Right lung (tissue), 10 donors: Measurements from ENCODE around the gene ARID1A. TPM values are rescaled to one million over a fixed set of nuclear protein-coding genes. Genes with fewer than 3 reads are reported as not detected.
"Not testable (repeated sequence)": the region's sequence is repeated elsewhere in the genome, so short reads cannot be mapped to it uniquely, and the experiment has no call there.

Source experiments
- DNase-seq, 2 donors: peaks; one replicate each; pipeline ENCODE4 v3.0.0-alpha.2; 2013
- long read RNA-seq, 8 donors: transcript quantifications; one replicate each; lab custom pipeline, GENCODE V29; 2026
- polyA plus RNA-seq, 5 donors: library from polyadenylated mRNA; unstranded; fragments of 120-200 nt; gene quantifications; one replicate each; pipeline versions ENCODE4 v1.2.1 to v1.2.3, GENCODE V29; 2013; ENCODE audit warnings: inconsistent platforms in 1 of 5, low replicate concordance in 1 of 5; ENCODE audit not compliant: insufficient read length in 5 of 5, insufficient read depth in 1 of 5

ARID1A gene
- 100 to 1,000 TPM in 1 of 5 donors, 10 to 100 TPM in 4; 78.6 to 106 (median 82.4) TPM for polyA plus RNA-seq
- long read RNA-seq, donor 1, transcript ARID1A-217 (1 exons, 3,046 nt) = major isoform, 71 of 138 reads
- long read RNA-seq, donor 1, partial matches to known transcripts = 66 of 138 reads
- long read RNA-seq, donor 1, other reads (novel, unspliced or antisense) = 0 of 138 reads
- long read RNA-seq, donor 2, transcript ARID1A-217 (1 exons, 3,046 nt) = major isoform, 26 of 49 reads
- long read RNA-seq, donor 2, partial matches to known transcripts = 23 of 49 reads
- long read RNA-seq, donor 2, other reads (novel, unspliced or antisense) = 0 of 49 reads
- long read RNA-seq, donor 3, transcript ARID1A-217 (1 exons, 3,046 nt) = major isoform, 56 of 95 reads
- long read RNA-seq, donor 3, partial matches to known transcripts = 37 of 95 reads
- long read RNA-seq, donor 3, other reads (novel, unspliced or antisense) = 0 of 95 reads
- long read RNA-seq, donor 4, full-length matches to known transcripts = 45 of 101 reads
- long read RNA-seq, donor 4, partial matches to known transcripts = 56 of 101 reads
- long read RNA-seq, donor 4, other reads (novel, unspliced or antisense) = 0 of 101 reads
- long read RNA-seq, donor 5, transcript ARID1A-217 (1 exons, 3,046 nt) = major isoform, 51 of 91 reads
- long read RNA-seq, donor 5, partial matches to known transcripts = 36 of 91 reads
- long read RNA-seq, donor 5, other reads (novel, unspliced or antisense) = 0 of 91 reads
- long read RNA-seq, donor 6, transcript ARID1A-217 (1 exons, 3,046 nt) = major isoform, 52 of 91 reads
- long read RNA-seq, donor 6, partial matches to known transcripts = 38 of 91 reads
- long read RNA-seq, donor 6, other reads (novel, unspliced or antisense) = 0 of 91 reads
- long read RNA-seq, donor 7, transcript ARID1A-217 (1 exons, 3,046 nt) = major isoform, 33 of 121 reads
- long read RNA-seq, donor 7, partial matches to known transcripts = 88 of 121 reads
- long read RNA-seq, donor 7, other reads (novel, unspliced or antisense) = 0 of 121 reads
- long read RNA-seq, donor 8, transcript ARID1A-217 (1 exons, 3,046 nt) = major isoform, 31 of 33 reads
- long read RNA-seq, donor 8, partial matches to known transcripts = 0 of 33 reads
- long read RNA-seq, donor 8, other reads (novel, unspliced or antisense) = 0 of 33 reads

DNA sequence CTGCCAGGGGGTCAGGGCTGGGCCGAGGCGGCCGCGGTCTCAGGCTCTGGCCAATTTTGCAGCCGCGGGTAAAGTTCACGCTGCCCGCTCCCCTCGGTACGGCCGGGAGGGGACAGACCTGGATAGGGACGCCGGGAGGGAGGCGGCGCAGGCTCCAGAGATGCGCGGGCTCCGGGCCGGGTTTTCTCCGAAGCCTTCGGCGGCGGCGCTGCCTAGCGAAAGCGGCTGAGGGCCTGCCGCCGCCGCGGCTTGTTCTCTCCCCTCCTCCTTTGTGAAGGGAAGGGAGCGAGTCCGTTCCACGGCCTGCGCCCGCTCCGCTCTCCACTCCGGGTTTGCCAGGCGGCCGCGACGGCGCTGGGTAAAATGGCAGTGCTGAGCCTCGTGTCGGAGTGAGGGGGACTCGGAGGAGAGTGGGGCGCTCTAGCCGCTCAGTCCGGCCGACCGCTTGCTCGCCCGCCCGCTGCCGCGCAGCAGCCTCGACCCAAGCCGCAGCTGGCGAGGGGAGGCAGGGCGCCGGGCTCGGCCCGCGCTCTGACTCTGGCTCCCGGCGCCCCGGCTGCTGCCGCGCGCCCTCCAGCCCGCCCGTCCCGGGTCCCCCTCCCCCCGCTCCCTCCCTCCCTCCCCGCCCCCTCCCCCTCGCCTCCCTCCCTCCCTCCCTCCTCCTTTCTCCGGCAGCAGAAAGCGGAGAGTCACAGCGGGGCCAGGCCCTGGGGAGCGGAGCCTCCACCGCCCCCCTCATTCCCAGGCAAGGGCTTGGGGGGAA, at the start of gene ARID1A:
Gene ARID1A (plus strand): TSS at position 660 of the 763 bp plus-strand sequence. CDS start 389 bp downstream, outside the sequence.
- peak; percentile 97 to 98 for DNase-seq

GRCh38 chr1:26664802-26665201, 31.0 kb upstream of the ARID1A start:
- DNase-seq = no peak

DNA sequence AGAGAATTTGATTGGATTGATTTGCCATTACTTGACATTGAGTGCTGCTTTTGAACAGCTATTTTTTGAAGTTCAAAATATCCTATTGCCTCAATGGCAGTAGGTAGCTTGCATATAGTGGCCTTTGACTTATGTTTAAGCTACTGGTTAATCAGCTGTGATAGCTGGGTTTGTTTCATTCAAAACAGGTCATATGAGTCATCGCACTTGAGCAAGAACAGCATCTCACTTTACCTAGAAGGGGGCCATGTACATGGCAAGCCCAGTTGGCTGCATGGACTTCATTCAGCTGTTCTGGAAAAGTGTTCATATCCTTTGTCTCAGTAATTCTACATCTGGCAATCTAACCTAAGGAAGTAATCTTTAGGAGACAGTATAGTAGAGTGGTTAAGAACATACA, 29.0 kb upstream of the ARID1A start:
- DNase-seq = no peak

DNA sequence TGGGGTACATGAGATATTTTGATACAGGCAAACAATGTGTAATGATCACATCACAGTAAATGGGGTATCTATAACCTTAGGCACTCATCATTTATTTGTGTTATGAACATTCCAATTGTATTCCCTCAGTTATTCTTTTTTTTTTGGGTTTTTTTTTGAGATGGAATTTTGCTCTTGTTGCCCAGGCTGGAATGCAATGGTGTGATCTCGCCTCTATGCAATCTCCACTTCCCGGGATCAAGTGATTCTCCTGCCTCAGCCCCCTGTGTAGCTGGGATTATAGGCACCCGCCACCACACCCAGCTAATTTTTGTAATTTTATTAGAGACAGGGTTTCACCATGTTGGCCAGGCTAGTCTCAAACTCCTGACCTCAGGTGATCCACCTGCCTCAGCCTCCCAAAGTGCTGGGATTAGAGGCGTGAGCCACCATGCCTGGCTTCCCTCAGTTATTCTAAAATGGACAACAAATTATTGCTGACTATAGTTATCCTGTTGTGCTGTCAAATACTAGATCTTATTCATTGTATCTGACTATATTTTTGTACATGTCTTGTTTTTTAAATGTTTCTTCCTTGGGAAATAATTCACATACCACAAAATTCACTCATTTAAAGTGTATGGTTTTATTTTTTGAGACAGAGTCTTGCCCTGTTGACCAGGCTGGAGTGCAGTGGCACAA, 27.6 kb upstream of the ARID1A start:
- not testable (repeated sequence) for DNase-seq

- DNase-seq = peak; percentile 77
Measured at GRCh38 chr1:26677306-26678115, 18.3 kb upstream of the ARID1A start.

- no peak for DNase-seq
Measured at GRCh38 chr1:26684763-26685508, 10.9 kb upstream of the ARID1A start.

- no peak for DNase-seq
Measured at GRCh38 chr1:26686795-26687194, 9.0 kb upstream of the ARID1A start.

DNA sequence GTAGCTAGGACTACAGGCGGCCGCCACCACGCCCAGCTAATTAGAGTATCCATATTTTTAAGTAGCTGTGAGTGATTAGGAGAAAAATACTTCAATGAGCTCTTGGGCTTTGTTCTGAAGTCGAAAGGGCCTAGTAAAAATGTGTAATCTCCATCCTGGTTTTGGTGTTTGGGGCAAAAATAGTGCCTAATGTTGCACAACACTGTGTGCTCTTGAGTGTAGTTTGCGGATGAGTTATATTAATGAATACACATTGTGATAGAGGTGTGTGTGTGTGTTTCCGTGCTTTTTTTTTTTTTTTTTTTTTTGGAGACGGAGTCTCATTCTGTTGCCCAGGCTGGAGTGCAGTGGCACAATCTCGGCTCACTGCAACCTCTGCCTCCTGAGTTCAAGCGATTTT, 6.3 kb upstream of the ARID1A start:
- no peak for DNase-seq

DNA sequence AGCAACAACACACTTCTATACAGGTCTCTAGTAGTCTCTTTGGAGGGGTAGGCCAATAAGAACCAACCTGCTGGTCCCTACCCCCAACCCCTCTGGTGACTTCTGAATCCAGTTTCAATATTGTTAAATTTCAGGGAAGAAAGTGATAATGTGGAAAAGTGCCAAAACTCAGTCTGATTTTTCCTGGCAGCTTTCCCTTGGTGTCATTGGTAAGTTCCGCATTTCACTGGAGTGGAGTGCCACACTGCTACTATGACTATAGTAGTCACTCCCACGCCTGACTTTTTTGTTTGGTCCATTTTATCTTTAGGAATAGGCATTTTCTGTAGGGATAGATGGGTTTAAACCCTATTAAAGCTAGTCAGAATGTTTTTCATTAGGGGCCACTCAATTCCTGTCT, 5.7 kb upstream of the ARID1A start:
- no peak for DNase-seq

- DNase-seq = no peak
Measured at GRCh38 chr1:26690576-26691031, 5.2 kb upstream of the ARID1A start.

- DNase-seq = peak; percentile 87 to 88
Measured at GRCh38 chr1:26692211-26692792, 3.5 kb upstream of the ARID1A start.

DNA sequence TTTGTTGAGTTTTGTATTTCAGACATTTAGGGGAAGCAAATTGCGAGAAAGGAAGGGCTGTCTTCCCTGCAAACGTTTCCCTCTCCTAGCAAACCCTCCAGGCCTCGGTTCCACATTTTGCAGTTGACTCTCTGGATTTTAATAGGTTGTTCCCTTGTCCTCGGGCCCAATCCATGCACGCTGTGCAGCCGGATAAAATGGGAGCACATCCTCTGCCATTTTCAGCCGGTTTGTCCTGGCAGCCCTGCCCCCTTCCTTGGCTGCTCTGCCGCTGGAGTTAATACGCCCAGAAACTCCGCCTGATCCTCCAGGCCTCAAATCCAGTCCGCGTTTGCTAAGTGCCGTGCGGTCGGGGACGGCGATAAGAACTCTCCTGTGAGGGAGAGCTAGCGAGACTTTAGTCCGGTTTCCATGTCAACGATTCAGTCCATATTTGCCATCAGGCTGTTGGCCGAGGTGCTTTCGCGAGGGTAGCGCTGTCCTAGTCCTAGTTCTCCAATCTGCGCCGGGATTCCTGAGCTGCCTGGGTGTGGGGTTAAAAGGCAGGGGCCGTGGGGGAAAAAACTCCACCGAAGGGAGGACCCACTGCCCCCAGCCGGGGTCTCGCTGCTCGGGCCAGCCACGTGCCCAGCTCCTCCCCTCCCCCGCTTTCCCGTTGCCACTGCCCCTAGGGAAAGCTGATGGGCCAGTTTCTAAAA, 2.9 kb upstream of the ARID1A start:
- DNase-seq = peak; percentile 95

DNA sequence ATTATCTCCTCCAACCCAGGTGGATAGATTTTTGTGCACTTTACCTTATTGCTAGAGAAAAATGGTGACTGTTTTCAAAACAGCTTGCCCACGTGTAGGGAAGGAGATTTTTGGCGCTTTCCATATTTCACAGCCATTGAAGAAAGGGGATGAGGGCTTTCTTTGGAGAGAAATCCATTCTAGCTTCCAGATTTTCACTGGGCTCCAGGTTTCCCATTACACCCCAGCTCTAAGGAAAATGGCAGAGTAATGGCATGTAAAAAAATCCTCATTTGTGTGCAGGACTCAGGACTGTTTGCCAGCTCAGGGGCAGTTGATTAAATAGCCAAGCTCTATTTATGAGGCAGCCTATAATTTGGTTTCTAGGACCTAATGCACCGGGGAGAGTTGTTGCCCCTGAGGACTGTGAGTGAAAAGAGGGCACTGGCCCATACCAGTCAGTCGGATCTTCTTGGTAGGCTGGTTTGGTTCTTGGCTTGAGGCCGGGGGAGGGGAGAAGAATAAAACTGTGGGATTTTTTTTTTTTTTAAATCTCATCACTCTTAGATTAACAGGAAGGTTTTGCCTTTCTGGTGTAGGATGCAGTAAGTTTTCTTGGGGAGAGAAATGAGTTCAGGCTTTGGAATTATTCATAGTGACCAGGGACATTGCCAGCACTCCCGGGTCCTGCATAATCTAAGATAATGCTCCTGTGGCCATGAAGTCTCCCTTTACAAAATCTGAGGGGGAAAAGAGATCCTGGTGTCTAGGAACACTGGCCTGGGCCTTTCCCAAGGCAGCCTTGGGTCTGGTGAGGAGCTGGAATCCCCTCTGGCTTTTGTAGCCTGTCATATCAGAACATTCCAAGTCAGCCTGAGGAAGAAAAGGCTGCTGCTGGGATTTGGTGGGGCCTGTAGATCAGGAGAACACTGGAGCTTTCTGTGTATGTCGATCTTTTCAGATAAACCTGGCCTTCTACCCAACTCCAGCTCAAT, 1.9 kb upstream of the ARID1A start:
- no peak for DNase-seq

DNA sequence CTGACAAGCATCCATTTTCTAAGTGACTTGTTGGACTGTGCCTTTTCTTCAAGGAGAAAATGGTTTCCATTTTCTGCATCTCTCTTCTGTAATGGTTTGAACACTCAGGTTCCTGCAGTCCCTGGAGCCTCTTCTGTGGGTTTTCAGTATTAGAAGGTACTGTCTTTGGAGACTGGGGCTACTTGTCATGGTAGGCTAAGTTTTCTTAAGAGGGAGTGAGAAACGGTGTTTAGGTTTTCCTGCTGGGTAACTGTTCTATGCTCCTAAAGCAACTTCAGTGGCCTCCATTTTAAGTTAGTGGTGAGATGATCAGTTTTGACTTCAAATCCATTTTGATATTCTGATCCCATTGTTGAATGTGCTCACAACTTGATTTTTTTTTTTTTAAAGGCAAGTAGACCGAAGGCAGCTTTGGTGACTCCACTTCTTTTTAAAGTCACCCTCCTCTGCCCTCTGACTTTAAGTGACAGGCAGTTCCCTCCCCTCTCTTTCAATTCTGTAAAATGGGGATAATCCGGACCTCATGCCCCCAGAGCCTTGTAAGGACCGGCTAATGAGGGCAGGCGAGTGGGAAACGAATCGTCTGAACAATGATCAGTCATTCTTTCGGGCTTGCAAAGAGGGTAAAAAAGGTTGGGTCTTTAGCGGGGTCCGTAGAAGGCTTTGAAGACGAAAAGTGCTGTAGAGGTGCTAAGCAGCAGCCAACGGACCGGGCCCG, 1.0 kb upstream of the ARID1A start:
- DNase-seq = no peak

DNA sequence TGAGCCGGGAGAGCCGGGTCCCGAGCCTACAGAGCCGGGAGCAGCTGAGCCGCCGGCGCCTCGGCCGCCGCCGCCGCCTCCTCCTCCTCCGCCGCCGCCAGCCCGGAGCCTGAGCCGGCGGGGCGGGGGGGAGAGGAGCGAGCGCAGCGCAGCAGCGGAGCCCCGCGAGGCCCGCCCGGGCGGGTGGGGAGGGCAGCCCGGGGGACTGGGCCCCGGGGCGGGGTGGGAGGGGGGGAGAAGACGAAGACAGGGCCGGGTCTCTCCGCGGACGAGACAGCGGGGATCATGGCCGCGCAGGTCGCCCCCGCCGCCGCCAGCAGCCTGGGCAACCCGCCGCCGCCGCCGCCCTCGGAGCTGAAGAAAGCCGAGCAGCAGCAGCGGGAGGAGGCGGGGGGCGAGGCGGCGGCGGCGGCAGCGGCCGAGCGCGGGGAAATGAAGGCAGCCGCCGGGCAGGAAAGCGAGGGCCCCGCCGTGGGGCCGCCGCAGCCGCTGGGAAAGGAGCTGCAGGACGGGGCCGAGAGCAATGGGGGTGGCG, 371 bp downstream of the ARID1A start:
- no peak for DNase-seq
